ENCODE data around the gene TIGD2.
"Not testable (repeated sequence)": the region's sequence is repeated elsewhere in the genome, so short reads cannot be mapped to it uniquely, and the experiment has no call there.

The TIGD2 gene

DNA sequence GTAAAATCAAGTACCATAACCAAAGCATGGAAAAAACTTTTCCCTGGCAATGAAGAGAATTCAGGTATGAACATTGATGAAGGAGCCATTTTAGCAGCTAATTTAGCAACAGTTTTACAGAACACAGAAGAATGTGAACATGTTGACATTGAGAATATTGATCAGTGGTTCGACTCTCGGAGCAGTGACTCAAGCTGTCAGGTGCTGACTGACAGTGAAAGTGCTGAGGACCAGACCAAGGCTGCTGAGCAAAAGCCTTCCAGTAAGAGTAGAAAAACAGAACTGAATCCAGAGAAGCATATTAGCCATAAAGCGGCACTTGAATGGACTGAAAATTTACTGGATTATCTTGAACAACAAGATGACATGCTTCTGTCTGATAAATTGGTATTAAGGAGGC lies 2.8 kb downstream of the TIGD2 start:
- DNase-seq (ENCODE audit: extremely low spot score, insufficient read length, low read depth) (no peak), FAIRE-seq (peak; percentile 63)

DNA sequence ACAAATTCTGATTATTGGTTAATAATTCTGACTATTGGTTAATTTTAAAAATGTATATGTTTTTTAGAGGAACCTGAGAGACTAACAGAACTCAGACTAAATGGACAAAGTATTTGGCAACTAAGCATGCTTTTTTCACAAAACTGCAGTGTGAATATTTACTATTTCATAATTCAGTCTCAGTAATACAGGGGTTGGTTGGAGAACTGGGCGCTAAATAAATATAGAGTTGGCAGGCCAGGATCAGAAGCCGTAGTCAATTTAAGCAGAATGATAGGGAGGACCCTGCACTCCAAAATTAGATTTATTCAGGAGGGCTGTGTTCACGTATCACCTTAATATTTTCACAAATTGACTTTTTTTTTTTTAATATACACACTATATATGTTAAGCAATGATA lies 5.8 kb downstream of the TIGD2 start:
- FAIRE-seq (no peak), DNase-seq (ENCODE audit: extremely low spot score, insufficient read length, low read depth) (no peak)

DNA sequence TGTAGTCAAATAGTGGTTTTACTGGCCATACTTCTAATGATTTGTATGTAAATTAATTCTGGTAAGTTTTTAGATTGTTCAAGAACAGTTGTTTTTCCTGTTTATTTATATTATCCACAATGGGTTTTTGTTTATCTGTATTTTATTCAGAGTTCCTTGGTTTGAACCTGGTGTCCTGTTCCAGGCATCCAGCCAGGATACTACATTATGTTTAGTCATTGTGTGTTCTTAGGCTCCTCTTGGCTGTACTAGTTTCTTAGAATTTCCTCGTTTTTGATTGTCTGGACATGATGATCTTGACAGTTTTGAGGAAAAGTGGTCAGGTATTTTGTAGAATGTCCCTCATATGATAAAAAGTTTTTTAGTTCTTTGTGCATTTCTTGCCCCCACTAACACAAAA lies 7.8 kb downstream of the TIGD2 start:
- DNase-seq (ENCODE audit: extremely low spot score, insufficient read length, low read depth) = no peak
- FAIRE-seq = no peak

- DNase-seq (ENCODE audit: extremely low spot score, insufficient read length, low read depth) (no peak), FAIRE-seq (no peak)
Measured at GRCh38 chr4:89119836-89120235, 8.5 kb downstream of the TIGD2 start.

DNA sequence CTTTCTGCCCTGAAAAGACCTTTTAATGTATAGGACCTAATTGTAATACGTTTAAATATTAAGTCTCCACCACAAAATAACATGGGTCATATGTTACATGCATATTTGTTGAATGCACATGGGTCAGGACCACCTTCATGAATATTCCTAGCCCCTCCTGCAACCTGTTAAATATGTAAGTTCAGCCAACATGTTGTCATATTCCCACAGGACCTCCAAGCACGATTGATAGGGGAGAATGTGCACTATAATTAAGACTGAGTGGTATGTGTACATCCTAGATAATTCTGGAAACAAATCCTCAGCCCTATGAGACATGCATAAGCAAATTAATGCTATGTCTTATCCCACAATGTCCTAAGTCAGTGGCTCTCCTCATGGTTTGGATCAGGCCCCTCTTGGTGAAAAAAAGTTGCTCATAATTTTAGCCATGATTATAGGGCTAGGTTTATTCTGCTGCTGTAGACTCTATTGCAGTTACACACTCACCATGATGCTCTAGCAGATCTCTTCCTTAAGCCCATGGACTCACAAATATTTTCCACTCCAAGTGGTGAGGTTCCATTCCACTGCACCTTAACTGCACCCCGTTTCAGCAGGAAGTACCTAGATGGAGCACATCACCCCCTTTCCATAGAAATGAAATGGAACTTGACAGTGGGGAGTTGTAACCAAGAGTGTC lies 10.2 kb downstream of the TIGD2 start:
- no peak for FAIRE-seq
- DNase-seq (ENCODE audit: extremely low spot score, insufficient read length, low read depth) = no peak

DNA sequence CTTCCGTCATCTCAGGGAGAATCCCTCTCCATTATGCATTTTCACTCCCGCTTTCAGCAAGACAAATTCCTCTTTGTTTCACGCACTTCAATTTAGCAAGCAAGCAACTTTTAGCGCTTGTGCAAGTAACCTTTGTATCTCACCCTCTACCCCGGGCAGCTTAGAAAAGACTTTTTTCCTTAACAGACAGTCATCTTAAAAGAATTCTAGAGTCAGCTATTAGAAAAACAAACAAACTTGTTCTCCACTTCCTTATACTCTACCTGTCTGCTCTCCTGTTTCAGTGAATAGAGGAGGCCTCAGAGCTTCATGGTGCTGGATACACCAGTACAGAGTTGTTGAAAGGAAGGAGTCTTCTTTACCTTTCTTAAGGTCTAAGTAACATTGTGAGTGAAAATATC lies 12.1 kb downstream of the TIGD2 start:
- DNase-seq (ENCODE audit: extremely low spot score, insufficient read length, low read depth) (no peak), FAIRE-seq (no peak)

DNA sequence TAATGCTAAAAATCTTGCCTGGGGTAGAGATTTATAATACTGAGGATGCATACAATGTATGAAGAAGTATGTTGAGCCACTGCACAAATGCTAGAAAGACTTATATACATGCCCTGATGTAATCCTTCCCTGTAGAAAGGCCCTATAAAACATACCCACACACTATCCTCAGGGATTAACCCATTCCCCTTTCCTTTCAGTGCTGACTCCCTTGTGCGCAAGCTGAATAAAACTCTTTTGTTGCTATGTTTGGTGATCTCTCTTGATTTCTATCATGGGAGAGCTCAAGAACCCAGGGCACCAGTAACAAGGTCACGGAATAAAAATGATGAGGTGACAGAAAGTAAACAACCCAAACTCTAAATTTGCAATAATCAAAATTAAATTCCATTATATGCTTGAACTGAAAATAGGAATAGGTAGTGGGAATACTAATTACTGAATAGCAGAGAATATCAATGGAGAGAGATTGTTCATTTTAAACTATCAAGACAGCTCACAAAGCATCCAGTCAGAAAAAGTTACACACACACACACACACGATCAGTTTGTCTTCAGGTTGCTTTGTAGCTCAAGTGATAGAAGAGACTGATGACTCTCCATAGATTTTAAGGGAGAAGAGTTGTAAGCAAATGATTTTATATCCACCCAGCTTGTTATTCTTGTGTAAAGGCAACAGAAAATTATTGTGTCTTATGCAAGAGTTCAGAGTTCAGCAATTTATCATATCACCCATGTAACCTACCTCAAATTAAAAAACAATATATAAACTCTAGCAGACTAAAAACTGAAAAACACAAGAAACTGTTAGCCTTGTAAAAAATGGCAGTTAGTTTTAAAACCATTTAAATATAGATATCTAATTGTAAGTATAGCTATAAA lies 14.8 kb downstream of the TIGD2 start:
- DNase-seq (ENCODE audit: extremely low spot score, insufficient read length, low read depth) (no peak), FAIRE-seq (no peak)

GRCh38 chr4:89129080-89129640 lies 17.8 kb downstream of the TIGD2 start:
- DNase-seq (ENCODE audit: extremely low spot score, insufficient read length, low read depth) (no peak), FAIRE-seq (no peak)

DNA sequence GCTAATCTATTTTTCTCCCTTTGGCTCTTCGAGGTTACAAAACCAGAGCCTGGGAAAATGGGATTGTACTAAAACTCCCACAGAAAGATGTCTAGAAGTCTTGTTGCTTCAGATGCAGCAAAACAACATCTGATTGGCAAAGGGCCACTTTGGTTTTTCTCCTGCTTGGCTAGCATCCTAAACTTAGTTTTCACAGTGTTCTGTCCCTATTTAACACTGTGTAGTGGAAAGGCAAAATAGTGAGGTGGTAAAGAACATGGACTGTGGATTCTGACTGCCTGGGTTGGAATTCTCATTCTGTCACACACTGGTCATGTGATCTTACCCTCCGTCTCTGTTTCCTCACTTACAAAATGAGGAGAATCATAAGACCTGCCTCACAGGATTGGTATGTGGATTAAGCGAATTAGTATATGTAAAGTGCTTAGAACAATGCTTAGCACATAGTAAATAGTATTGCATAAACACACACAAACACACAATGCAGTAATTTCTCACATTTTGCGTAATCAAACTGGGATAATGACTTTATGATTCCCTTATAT lies 23.5 kb downstream of the TIGD2 start:
- no peak for DNase-seq (ENCODE audit: extremely low spot score, insufficient read length, low read depth)
- FAIRE-seq = no peak

- DNase-seq (ENCODE audit: extremely low spot score, insufficient read length, low read depth) (no peak), FAIRE-seq (no peak)
Measured at GRCh38 chr4:89136525-89136924, 25.2 kb downstream of the TIGD2 start.

- no peak for FAIRE-seq
- no peak for DNase-seq (ENCODE audit: extremely low spot score, insufficient read length, low read depth)
Measured at GRCh38 chr4:89137231-89137630, 25.9 kb downstream of the TIGD2 start.

DNA sequence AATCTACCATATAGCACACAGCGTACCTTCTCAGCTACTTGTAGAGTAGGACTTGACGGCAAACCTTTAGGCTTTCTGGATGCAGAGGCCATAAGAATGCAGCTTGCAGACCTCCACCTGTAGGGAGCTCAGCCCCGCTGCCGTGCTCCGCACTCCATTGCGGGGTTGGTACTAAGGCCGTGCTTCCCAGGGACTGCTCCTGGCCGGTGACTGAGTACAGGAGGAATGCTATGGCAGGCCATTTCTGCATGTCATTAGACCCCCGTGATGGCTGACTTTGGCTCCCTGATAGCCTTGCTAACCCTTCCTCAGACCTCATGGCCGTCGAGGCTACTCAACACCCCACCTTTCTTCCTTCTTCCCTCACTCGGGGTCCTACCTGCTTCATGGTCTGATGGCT lies 26.4 kb downstream of the TIGD2 start:
- DNase-seq (ENCODE audit: extremely low spot score, insufficient read length, low read depth) (no peak), FAIRE-seq (no peak)

GRCh38 chr4:89140168-89140759 lies 28.9 kb downstream of the TIGD2 start:
- FAIRE-seq (peak; percentile 35), DNase-seq (ENCODE audit: extremely low spot score, insufficient read length, low read depth) (no peak)

DNA sequence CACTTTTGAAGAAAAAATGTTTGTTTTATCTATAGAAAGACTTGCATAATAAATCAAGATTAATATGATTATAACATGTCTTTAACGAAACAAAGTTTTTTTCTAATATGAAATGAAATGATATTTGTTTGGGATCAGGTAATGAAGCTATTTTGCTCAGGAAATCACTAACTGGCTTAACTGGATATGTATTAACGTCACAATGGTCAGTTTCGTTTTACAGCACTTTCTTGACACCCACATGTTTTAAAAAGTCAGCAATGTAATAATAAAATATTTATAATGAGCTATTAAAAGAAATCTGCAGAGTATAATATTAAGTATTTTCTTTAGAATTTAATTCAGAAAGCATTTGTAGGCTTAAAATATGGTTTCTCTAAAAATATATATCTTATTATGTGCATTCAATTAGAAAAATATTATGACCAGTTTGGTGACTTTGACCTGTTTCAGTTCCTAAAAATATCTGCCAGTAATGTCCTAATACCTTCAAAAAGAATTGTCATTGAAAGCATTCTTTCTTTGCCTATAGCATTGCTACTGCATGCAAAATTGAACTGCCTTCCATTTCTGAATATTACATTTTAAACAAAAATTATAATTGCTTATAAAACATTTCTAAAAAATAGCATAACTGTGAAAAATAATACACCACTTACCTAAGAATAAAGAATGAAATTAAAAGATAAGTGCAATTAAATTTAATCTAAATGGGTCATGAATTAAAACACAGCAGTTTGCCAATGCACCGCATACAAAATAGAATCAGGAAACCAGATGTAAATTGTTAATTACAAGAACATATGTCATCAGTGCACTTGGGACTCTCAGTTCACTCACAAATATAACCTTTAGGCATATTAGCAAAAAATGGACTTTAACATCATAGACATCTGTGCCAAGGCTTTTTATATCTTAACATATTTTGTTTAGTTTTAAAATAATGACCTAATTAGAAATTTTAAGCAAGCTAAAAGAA lies 31.6 kb downstream of the TIGD2 start:
- peak; percentile 68 for FAIRE-seq
- DNase-seq (ENCODE audit: extremely low spot score, insufficient read length, low read depth) = no peak

DNA sequence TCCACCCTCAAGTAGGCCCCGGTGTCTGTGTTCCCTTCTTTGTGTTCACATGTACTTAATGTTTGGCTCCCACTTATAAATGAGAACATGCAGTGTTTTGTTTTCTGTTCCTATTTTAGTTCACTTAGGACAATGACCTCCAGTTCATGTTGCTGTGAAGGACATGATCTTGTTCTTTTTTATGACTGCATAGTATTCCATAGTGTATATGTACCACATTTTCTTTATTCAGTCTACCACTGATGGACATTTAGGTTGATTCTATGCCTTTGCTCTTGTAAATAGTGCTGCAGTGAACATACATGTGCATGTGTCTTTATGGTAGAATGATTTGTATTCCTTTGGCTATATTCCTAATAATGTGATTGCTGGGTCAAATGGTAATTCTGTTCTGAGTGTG lies 33.3 kb downstream of the TIGD2 start:
- not testable (repeated sequence) for DNase-seq (ENCODE audit: extremely low spot score, insufficient read length, low read depth); FAIRE-seq

DNA sequence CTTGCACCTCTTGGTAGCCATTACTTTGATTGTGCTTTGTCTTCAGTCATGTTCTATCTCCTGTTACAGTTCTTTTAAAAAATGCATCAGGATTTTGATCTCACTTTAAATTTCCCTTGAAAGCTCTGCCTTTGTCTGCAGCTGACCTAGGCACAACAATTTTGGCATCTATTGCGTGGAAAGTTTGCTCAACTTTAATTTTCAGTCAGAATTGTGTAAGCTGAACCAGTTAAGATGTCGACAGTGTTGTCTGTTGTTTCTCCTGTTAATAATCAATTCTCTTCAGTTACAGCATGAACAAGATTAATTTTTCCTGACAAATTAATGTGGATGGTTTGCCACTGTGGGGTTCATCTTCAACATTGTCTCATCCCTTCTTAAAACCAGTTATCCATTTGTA lies 34.9 kb downstream of the TIGD2 start:
- no peak for DNase-seq (ENCODE audit: extremely low spot score, insufficient read length, low read depth)
- FAIRE-seq = no peak

DNA sequence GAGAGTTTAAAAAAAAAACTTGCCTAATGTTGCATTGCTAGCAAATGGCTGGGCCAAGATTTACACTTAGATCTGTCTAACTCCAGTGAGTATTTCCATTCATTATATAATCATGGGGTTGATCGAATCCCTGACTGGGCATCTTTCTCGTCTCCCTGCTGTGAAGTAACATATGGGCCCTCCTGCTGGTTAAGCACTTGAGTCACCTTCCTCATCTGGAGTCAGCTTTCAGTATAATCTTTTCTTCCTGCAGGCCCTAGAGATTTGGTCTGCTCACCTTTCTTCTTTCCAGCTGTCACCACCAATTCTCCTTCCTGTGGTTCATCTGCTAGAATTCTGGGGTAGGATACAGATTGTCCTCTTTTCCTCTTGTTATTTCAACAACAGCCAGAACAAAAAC lies 41.6 kb downstream of the TIGD2 start:
- FAIRE-seq = no peak

GRCh38 chr4:89156174-89156914 lies 45.0 kb downstream of the TIGD2 start:
- FAIRE-seq (no peak), DNase-seq (ENCODE audit: extremely low spot score, insufficient read length, low read depth) (no peak)

More for the DNA sequence above, 41.6 kb downstream of the TIGD2 start:
- no peak for DNase-seq (ENCODE audit: extremely low spot score, insufficient read length, low read depth)

Measured in GM18507 (cell line).